NCI-H345 treated with DMSO at 0.1 percent for 48 hours (cell line): Measurements from ENCODE around the gene KRT32.
A peak's percentile ranks its signal among the peaks of the same experiment; 100 is the strongest.

Experiments
- DNase-seq: peaks from one replicate; lab custom pipeline; 2025; ENCODE audit not compliant: unreplicated experiment; lab: John Stamatoyannopoulos, UW

Gene KRT32

DNA sequence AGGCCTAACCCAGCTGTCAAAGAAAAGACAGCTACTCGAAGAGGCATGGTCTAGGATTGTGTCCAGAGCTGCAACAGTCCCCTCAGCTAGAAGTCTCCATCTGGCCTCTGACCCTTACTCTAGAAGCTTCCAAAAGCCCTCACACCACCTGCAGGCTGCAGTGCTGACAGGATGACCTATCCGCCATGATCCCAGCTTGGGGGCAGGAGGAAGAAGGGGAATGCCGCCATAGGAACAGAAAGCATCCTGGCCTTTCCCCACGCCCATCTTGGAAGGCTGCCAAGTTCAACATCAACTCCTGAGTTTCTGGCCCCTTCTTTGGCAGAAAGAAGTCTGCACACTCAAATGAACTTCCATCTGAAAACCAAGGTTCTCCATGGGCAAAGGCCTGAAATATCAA lies 25.6 kb upstream of the KRT32 start:
- DNase-seq, result peak; percentile 15

DNA sequence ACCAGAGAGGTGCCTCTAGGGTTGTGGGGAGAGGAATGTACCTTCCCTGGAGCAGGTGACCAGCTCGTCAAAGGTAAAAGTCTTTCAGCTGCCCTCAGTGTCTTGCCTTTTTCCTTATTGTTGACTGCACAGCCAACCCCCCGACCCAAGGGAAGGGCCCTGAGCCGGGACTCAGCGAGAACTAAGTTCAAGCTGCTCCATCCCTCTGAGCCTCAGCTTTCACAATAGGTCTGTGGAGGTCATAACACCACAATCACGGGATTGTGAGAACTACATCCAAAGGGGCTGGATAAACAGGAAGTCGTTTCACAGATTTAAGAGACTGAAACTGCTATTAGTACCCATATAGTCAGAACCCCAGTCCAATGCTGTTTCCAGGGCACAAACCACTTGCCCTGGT lies 25.2 kb upstream of the KRT32 start:
- DNase-seq, result no peak

DNA sequence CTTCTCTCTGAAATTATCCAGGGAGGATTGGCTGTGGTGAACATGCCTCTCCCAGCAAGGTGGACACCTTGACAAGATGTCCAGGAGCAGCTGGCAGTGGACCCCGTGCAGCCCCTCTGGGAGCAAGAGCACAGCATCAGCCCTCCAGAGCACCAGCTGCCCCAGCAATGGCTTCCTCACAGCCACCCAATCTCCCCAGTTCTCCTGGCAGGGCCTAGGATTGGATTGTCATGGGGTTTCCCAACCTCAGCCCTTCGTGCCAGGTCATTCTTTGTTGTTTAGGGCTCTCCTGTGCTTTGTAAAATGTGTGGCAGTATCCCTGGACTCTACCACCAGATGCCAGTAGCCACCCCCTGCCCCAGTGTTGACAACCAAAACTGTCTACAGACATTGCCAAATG lies 24.3 kb upstream of the KRT32 start:
- no peak for DNase-seq

DNA sequence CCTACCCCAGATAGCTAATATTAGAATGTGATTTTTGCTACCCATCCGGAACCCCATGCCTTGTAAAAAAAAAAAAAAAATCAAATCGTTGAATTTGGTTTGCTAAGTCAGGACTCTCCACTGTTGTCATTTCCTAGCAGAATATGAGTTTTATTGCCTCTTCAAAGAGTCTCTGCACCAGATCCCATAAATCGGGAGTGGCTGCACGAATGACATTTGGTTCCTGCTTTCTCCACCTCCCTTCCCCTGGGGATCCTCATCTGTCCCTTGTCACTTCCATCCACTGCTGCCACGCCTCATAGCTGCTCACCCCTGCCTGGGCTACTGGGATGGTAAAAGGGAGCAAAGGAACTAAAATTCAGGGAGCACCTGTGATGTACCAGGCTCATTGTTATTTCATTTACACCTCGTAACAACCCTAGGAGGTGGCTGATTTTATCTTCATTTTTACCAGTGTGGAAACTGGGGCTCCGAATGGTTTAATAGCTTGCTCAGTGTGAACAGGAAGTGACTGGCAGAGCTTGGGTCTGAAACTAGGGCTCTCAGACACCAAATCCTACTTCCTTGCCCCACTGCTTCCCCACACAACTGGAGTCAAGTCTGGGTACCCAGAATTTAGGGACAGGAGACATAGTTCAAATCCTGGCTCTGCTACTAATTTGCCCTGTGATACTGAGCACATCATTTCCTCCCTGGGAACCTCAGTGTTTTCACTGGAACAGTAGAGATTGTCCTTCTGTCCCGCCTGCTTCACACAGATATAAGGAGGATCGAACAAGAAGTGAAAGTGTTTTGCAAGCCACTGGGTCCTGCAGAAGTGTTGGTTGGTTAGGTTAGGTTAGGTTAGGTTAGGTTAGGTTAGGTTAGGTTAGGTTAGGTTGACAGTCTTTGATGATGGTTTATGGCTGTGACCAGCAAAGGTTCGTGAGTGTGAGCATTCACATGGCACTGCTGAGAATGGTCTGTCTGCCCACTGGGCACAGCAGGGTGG lies 23.1 kb upstream of the KRT32 start:
- DNase-seq, result no peak

DNA sequence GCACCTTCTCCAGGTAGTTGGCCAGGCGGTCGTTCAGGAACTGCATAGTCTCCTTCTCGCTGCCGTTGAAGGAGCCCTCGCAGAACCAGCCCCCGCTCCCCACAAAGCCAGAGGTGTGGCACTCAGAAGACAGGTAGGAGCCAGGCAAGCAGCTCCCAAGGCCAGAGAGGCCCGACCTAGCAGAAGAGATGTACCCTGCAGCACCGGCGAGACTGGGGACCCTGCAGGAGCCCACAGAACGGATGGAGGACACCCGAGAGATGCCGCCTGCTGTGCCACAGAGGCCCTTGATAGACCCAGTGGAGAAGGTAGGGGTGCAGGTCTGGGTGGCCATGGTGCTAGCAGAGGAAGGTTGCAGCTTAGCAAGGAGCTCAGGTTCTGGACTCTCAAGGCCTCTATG lies 22.3 kb upstream of the KRT32 start, which contains the start of gene KRT36:
Gene KRT36, minus strand, starts transcription at position 380 of the 400 bp plus-strand sequence. Its CDS starts 46 bp downstream, at position 334.
- DNase-seq, result no peak

DNA sequence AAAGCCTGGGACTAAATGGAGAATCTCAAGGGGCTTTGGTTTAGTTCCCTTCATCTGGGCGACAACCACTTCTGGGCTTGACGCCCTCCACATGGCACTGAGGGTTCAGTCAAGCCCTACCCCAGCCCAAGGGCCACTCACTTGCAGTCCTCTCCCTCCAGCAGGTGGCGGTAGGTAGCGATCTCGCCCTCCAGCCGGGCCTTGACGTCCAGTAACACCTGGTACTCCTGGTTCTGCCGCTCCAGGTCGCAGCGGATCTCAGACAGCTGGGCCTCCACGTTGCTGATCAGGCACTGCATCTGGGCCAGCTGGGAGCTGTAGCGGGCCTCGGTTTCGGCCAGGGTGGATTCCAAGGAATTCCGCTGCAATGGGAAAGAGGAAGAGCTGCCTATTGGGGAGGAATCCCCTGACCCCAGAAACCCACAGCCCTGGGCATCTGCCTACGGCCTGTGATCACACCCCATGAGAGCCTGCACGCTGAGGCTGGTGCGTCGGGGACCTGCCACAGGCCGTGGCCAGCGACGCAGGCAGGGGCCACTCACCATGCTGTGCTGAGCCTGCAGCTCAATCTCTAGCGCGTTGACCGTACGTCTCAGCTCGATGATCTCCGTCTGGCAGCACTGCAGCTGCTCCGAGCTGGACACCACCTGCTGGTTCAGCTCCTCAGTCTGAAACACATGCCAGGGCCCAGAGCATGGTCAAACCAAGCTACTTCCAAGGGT lies 19.8 kb upstream of the KRT32 start:
- DNase-seq, result no peak

DNA sequence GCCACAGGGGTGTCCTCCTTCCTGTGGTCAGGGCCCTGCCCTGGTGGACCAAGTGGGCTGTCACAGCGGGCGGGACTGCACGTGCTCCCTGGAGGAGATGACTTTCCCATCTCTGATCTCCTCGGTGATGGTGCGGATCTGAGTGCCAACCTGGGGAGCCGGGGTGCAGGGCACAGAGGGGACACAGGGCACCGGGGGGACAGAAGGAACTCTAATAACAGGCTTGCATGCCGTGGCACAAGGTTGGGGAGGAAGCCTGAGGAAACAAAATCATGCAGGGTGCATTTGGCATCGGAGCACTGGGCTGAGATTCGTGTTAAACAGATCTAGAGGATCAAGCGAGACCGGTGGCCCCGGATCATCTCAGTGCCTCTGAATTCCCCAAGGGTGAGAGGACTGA lies 19.1 kb upstream of the KRT32 start:
- DNase-seq, result no peak

DNA sequence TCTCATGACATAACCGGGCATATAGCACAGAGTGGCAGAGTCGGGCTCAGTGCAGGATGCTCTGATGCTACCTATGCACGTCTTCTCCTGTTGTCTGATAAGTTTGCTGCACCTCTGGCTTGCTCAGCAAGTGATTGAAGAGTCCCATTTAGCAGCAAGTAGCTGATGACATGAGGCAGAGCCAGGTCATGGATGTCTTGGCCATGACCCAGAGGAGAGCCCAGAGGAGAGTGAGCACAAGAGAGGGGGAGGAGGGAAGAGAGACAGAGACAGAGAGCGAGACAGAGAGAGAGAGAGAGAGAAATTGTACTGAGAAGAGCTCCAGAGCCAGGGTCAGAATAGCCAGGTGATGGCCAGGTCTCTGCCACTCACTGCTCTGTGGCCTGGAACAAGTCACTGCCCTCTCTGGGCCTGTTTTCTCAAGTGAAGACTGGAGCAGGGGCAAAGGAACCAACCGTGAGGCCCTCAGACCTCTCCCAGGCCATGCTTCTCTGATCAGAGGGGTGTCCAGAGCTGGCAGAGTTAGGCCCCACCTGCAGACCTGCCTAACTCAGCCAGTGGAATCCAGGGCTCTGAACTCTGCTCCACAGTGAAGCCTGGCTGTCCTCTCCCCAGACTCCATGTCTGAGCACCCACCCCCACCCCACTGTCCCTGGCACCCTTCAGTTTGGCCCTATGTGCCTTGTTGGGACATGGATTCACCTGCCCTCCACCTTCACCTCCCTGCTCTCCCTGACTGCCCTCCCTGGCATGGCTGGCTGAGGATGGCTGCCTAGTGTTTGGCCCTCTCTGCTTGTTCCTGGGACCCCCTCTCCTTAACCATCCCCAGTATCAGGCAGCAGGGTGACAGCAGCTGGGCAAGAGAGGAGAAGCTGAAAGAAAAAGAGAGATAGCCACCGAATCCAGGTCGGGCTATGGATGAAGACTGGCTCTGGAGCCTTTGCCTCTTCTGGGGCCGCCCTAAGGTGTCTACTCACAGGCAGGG lies 18.0 kb upstream of the KRT32 start:
- DNase-seq, result no peak

DNA sequence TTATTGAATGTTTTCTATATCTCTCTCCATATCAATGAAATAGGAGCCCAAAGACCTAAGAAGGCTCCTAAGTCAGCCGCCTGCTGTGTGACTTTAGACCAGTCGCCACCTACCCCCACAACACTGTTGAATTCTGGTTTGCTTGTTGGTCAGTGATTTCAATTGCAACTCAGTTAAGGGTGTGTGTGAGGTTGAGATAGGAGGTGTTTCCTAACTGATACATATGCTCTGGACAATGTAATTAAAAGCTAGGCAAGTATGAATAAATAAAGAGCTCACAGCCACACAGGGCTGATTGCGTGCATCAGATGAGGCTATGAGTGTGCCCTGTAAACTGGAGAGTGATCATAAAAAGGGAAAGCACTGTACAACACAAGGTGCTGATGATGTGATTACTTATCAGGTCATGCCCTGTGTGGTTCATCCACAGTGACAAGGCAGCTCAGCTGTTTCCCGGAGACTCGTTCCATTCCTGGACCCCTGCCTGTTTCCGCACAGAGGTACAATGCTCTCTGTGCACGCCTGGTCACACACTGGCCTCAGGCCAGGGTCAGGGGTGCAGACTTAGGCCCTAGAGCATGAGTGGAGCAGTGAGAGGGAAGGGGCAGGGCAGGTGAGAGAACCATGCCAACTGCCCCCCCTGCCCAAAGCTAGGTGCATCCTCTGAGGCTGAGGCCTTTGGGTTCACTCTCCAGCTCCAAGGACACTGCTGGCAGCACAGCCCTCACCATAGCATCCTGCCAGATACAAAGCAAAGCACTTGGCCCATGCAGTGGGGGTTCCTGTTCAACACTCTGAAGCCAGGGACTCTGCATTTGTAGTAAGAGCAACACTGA lies 17.0 kb upstream of the KRT32 start:
- no peak for DNase-seq

DNA sequence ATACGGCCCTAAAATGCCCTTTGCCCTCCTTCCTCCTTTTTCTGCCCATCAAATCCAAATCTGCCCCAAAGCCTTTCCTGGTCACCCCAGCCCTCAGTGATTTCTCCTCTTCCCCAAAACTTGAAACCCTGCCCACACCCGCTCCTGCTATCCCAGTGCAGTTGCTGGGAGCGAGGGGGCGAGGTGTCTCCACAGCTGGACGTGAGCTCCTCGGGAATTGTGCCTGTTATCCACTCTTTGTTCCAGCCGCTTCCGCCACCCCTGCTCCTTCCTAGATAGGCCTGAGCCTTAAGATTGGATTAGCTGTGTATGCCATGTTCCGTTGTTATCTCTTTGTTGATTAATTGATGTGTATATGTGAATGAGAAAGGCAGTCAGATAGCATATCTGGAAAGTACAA lies 16.3 kb upstream of the KRT32 start:
- DNase-seq, result no peak

DNA sequence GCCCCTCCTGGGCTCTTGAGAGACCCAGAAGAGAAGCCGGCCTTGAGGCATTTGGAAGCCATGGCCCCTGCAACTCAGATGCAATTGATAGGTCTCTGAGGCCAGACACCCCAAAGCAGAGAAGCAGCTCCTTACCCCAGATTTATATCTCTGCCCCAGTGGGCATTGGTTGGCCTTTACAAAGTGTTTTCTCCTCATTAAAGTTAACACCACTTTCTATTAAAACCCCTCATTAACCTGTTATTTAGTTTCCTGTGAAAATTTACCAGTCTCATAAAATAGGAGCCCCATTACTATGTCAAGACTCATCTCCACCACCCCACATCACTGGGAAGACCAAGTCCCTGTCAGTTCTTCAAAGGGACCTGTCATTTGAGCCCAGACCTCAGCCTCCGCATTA lies 13.8 kb upstream of the KRT32 start, which contains the start of gene KRT35:
Gene KRT35, minus strand, starts transcription at position 116 of the 400 bp plus-strand sequence. Its CDS starts 54 bp downstream, at position 62.
- no peak for DNase-seq

DNA sequence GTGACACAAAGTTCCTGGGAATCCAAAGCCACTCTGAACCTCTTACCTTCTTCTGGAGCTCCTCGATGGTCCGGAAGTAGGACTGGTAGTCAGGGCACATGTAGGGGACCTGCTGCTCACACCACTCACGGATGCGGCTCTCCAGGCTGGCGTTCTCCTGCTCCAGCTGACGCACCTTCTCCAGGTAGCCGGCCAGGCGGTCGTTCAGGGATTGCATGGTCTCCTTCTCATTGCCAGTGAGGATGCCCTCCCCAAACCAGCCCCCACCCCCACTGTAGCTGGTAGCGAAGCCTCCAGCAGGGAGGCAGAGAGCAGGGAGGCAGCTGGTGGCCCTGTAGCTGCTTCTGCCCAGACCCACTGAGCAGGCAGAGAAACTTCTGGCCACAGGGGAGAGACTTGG lies 13.4 kb upstream of the KRT32 start:
- no peak for DNase-seq

DNA sequence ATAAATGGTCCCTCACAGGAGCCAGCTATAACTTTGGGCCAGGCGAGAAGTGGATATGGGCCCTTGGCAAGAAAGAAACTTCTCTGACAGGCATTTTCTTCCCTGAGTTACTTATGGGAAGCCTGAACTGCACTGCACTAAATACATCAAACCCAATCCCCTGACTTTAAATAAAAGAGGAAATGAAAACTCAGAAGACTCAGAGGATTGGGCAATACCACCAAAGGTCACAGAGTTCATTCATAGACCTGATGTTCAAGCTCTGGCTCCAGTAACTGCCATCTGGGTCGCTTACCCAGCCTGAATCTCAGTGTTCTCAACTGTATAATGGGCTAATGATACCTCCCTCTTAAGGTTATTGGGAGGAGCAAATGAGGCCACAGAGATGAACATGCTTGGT lies 12.9 kb upstream of the KRT32 start:
- DNase-seq, result no peak

DNA sequence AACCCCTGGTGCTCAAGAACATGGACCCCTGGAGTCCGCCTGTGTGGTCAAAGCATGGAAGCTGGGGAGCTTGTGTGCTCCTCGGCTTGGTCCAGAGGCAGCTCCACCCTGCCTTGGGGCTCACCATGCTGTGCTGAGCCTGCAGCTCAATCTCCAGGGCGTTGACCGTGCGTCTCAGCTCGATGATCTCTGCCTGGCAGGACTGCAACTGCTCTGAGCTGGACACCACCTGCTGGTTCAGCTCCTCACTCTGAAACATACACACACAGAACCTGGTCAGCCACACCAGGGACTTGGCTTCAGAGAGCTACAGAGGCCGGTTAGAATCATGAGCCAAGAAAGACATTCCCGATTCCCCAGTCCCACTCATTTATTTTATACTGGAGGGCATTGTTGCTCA lies 11.1 kb upstream of the KRT32 start:
- no peak for DNase-seq

DNA sequence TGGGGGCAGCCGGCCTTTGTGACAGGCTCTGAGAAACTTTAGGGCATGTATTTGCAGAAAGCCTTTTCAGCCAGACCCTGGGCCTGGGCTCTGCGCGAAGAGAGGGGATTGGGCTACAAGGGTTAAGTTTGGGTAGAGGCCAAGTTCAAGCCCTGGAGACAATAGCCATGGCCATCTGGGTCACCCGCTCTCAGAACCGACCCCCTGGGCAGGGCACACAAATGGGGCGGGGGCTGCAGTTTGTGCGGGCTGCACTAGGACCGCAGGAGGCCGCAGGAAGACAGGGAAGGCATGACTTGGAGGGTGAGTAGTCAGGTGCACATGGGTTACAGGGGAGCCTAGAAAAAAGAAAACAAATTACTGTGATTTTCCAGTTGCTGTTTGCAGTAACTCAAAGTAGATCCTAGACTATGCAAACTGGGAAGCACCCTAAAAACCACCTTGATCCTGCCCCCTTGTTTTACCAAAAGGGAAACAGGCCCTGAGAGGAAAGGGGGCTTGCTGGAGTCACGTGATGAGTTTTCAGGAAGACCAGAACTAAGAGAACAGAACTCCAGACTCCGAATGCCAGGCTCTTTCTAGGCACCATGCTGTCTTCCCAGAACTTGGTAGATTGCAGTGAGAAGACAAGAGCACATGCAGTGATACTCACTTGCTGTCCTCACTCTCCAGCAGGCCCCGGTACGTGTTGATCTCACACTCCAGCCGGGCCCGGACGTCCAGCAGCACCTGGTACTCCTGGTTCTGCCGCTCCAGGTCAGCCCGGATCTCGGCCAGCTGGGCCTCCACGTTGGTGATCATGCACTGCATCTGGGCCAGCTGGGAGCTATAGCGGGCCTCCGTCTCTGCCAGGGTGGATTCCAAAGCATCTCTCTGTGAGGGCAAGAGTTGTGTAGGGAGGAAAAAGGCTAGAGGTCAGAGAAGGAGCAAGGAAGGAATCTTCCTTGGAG lies 10.0 kb upstream of the KRT32 start:
- no peak for DNase-seq

DNA sequence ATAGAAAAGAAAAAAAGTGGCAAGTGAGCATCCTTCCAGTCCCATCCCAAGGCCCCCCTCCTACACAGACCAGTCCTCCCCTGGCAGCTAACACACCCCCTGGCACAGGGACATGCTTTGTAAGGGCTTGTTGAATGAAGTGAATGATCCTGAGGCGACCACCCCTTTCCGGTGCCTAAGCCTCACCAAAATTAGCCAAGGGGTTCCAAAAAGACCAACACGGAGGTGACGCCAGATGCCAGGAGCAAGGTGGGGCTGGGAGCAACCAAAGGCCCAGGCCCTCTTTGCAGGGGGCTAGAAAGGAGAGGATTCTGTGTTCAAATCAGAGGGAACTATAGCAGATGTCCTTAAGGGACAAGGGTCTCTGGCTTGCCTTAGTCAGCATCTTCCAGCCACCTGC lies 8.2 kb upstream of the KRT32 start:
- no peak for DNase-seq

DNA sequence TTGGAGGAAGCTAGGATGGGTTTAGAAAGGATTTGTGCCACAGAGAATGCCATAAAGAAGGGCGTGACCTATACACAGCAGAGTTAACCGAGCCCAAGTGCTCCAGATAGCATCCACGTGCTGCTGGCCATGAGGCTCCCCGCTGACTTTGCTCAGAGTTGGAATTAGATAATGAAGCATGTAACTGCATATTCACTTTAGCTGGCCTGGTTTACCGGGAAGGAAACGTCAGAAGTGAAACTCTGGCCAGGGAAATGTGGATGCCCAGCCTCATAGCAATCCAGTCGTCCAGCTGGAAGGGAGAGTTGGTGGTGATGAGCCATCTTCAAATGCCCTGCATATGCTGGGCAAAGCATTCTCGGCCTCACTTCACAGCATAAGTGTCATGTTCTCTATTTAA lies 7.7 kb upstream of the KRT32 start:
- DNase-seq, result no peak

DNA sequence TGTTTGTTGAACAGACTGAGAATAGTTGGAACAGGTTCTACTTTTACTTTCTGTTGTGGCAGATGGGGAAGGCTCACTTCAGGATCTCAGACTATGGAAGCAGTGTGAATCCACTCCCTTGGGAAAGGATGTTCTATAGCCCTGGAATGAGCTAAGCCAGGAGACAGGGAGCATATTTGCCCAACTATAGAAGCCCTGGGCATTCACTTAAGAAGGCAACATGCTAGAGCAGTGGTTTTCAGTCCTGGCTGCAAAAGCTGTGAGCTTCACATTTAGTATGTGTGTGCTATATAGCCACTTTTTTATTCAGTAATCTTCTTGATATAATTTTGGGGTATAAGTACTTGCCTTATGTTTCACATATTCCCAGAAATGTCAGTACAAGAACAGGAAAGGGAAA lies 1.2 kb upstream of the KRT32 start:
- DNase-seq, result no peak

DNA sequence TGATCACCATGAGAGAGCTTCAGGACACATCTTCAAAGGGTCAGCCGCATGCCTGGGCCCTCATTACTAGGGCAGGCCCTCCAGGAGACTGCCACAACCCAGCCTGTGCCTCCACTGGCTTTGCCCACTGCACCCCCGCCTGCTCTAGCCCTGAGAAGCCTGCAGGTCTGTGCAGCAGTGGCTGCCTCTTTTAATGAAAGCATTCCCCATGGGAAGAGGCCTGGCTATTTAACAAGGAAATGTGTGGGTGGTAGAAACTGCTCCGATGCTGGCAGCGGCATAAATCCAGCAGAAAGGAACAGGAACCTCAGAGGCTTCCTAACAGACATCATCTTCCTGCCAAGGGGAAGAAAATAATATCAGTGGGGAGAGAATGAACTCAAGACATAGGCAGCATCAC lies 375 bp upstream of the KRT32 start:
- DNase-seq, result no peak
